Putamen (tissue), 1 donor: ENCODE data around the gene ARHGAP5.

Experiments used
- DNase-seq: peaks from one replicate; pipeline ENCODE4 v3.0.0-alpha.2; 2016; ENCODE audit warnings: low spot score

ARHGAP5 gene

GRCh38 chr14:32171469-32171868 is 94.4 kb downstream of the ARHGAP5 start:
- DNase-seq = no peak

GRCh38 chr14:32183151-32184058 is 106.3 kb downstream of the ARHGAP5 start:
- no peak for DNase-seq

DNA sequence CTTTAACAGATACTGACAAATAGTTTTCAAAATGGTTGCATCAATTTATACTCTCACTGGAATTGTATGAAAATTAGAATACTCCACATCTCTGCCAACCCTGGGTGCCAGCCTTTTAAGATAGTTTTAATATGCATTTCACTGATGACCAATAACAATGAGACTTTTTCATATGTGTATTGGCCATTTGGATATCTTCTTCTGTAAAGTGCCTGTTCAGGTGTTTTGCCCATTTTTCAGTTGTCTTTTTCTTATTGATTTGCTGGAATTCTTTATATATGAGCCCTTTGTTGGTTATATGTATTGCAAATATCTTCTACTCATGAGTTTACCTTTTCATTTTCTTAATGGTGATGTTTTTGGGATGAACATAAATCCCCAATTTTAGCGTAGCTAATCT is 108.0 kb downstream of the ARHGAP5 start:
- no peak for DNase-seq

DNA sequence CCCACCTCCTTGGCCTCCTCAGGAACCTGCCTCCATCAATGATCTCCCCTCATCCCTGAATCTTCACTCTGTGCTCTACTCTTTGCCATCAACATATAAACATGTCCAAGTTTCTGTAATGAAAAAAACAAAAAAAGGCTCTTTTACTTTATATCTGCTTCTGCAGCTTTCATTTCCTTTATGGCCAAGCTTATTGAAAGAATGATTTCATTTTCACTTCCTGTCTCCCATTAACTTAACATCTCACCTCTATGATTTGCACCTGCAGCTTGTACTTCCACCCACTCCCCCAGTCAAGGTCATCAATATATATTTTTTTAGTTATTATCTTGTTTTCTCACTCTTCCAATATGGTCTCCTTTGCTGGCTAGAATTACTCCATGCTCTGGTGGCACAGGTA is 109.1 kb downstream of the ARHGAP5 start:
- no peak for DNase-seq

DNA sequence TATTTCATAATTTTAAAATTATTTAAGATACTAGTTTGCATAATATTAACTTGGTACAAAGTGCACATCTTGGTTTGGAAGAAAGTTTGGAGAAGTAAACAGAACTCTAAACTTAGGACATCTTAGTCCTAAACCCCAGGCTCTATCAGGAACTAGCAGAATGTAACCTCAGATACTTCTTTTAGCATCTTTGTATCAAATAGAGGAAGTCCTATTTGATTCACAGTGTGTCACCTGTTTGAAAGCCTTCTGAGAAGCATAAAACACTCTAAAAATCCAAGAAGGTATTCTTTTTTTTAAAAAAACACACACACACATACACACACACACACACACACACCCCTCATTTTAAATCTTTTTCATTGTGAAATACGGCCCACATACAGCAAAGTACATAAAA is 112.7 kb downstream of the ARHGAP5 start:
- DNase-seq = no peak

DNA sequence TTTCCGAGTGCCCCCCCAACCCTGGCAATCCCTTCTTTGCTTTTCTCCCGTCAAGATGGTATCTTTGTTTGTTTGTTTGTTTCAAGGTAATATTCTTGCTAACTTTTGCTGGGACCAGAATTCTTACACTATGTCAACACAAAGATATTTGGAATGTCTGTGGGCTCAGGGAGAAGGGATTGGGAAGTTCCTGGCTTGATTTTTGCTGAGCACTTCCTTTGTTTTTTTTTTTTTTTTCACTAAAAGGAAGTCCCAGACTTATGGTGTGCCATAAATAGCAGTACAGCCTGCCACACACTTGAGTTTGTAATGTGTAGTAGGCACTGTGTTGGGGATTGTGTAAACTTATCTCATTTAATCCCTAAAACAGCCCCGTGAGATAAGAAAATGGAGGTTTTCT is 113.6 kb downstream of the ARHGAP5 start:
- no peak for DNase-seq

GRCh38 chr14:32192712-32193373 is 115.7 kb downstream of the ARHGAP5 start:
- DNase-seq = no peak

- no peak for DNase-seq
Measured at GRCh38 chr14:32193532-32193931, 116.4 kb downstream of the ARHGAP5 start.

- DNase-seq = no peak
Measured at GRCh38 chr14:32195636-32196035, 118.5 kb downstream of the ARHGAP5 start.

DNA sequence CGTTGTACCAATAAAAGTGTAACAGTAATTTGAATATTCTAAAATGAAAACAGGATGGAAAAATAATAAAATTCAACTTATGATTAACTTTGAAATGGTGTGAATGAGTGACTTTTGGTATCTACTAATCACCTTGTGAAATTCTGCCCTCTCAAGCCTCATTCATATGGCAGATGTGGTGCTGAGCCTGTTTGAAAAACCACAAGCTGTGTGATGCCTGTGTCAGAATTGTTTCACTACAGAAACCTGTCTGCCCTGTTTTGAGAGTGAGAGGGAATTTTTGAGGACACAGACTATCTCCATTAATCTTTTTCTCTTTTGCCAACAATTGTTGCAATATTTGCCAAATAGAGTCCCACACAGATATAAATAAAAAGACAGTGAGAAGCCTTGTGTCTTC is 120.8 kb downstream of the ARHGAP5 start:
- no peak for DNase-seq

- DNase-seq = no peak
Measured at GRCh38 chr14:32200368-32201192, 123.5 kb downstream of the ARHGAP5 start.

DNA sequence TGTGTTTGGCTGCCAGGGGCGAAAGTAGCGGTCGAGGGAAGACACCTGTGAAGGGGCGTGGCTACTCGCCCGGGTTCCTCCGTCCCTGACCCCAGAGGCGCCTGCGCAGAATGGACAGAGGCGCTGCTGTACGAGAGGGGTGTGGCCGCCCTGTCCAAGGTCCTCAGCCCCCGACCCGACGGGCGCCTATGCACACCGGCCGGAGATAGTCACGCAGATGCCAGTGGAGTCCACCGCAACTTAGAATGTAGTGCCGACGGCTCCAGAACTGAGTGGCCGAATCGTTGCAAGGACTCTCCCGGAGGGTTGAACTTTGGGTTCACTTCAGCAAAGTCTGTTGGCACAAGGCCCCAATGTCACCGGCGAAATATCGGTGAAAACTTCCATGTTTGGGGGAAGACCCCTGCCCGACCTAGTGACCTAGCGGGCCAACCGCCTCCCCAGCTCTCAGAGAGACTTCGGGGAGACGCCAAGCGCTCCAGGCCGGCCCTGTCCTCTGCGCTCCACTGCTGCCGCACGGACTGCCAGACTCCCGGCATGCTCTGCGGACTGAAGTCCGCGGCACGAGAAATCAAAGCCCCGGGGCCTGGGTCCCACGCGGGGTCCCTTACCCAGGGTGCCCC is 124.2 kb downstream of the ARHGAP5 start:
- peak; percentile 75 for DNase-seq

DNA sequence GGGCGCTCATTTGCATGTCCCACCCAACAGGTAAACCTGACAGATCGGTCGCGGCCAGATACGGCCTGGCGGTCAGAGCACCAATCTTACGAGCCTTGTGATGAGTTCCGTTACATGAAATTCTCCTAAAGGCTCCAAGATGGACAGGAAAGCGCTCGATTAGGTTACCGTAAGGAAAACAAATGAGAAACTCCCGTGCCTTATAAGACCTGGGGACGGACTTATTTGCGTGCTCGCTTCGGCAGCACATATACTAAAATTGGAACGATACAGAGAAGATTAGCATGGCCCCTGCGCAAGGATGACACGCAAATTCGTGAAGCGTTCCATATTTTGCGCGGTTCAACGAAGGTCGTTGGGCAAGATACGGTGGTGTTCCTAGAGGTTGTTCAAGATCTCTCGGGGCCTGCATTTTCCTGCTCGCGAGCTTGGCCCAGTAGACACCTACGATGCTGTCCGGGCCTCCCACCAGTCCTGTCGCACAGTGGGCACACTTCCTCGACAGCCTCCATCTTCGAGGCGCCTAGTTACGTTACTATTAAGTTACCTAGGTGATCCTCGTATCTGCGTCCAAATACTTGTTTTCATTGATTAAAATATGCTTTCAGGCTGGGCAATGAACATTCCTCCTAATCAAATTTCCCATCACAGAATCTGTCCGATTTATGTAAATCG is 124.8 kb downstream of the ARHGAP5 start, which contains the start of gene RNU6-7:
Gene RNU6-7 (plus strand): TSS at position 230 of the 675 bp plus-strand sequence.
- peak; percentile 5 for DNase-seq

GRCh38 chr14:32202491-32202997 is 125.4 kb downstream of the ARHGAP5 start:
- no peak for DNase-seq

DNA sequence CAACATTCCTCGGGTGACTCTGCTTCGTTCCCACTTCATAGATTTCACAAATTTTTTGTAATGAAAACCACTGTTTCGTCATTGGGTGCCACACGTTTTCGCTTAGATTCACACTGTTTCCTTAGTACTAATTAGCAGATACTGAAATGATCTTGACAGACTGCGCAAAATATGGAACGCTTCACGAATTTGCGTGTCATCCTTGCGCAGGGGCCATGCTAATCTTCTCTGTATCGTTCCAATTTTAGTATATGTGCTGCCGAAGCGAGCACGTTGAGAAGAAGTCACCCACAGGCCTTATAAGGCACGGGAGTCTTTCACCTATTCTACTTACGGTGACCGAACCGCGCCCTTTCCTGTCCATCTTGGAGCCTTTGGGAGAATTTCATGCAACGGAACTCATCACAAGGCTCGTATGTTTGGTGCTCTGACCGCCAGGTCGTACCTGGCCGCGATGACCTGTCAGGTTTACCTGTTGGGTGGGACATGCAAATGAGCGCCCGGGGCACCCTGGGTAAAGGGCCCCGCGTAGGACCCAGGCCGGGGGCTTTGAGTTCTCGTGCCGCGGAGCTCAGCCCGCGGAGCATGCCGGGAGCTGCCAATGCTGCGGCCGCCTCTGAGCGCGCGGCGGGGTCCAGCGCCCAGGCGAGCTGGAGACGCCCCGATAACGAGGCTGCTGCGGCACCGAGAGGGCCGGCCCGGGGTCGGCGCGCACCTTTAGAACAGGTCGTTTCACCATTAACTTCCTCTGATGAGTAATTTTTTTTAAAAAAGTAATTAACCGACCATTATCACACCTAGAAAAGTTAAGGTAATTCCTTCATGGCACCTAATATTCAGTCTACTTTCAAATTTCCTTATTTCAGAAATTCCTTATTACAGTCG is 126.1 kb downstream of the ARHGAP5 start, which contains the start of gene RNU6-8:
Gene RNU6-8 (minus strand): TSS at position 272 of the 885 bp plus-strand sequence.
- DNase-seq = peak; percentile 88

- peak; percentile 13 for DNase-seq
Measured at GRCh38 chr14:32203928-32204357, 126.8 kb downstream of the ARHGAP5 start.

GRCh38 chr14:32205554-32205953 is 128.4 kb downstream of the ARHGAP5 start:
- no peak for DNase-seq

GRCh38 chr14:32205984-32206383 is 128.9 kb downstream of the ARHGAP5 start:
- DNase-seq = no peak

GRCh38 chr14:32206552-32206951 is 129.4 kb downstream of the ARHGAP5 start:
- no peak for DNase-seq

DNA sequence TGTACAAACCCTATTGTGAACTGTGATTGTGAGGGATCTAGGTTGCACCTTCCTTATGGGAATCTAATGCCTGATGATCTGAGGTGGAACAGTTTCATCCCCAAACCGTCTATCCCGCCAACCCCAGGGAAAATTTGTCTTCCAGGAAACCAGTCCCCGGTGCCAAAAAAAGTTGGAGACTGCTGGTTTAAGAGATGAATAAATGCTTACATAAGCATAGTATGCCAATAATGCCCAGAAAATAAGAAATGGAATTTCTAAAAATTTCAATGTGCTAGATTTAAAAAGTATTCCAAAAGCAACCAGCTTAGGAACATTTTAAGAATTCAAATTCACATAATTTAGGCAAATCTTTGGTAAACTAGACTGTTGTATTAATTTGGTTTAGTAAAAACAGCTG is 131.4 kb downstream of the ARHGAP5 start:
- no peak for DNase-seq
